NOMO-1 treated with dmso at 0.1 percent for 144 hours (cell line): ENCODE data around the gene BICDL1.

Source experiments
- DNase-seq: peaks from one replicate; lab custom pipeline; 2025; ENCODE audit not compliant: unreplicated experiment; lab: John Stamatoyannopoulos, UW

The BICDL1 gene

DNA sequence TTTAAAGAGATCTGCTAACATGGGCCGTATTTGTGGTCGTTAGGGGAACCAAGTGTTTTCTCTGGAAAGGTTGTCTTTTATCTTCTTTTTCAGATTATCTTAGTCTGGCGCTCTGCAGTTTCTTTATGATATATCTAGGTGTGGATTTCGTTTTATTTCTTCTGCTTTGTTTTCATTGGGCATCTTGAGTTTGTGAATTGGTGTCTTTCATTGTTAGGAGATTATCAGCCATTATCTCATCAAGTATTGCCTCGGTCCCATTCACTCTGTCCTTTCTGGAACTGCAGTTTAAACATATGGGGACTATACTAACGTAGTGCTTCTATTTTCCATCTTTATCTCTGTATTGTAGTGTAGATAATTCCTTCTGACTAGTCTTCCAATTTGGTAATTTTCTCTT lies 60.4 kb downstream of the BICDL1 start:
- DNase-seq = no peak

DNA sequence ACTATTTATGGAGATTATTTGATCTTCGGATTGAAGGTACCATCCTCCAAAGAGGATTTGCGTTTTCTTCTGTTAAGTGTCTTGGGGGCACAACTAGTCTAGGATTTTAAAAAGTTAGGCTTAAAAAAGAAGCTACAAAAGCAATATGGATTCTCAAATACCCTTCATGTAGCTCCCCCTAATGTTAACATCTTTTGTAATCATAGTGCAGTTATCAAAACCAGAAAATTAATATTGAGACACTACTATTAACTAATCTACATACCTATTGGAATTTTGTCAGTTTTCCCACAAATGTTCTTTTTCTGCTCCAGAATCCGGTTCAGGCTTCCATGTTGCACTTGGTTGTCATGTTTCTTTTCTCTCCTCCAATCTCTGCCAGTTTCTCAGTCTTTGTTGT lies 62.5 kb downstream of the BICDL1 start:
- no peak for DNase-seq

DNA sequence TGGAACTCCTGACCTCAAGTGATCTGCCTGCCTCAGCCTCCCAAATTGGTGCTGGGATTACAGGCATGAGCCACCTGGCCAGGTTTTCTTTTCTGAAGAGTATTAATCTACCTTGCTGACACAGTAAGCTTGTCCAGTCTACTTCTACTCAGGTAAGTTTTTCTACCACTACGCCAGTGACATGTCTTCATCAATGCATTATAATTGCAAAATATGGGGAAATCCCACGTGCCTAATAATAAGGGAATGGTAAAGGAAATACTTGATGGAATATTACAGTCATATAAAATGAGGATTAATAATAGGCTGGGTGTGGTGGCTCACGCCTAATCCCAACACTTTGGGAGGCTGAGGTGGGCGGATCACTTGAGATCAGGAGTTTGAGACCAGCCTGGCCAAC lies 65.3 kb downstream of the BICDL1 start:
- DNase-seq = no peak

DNA sequence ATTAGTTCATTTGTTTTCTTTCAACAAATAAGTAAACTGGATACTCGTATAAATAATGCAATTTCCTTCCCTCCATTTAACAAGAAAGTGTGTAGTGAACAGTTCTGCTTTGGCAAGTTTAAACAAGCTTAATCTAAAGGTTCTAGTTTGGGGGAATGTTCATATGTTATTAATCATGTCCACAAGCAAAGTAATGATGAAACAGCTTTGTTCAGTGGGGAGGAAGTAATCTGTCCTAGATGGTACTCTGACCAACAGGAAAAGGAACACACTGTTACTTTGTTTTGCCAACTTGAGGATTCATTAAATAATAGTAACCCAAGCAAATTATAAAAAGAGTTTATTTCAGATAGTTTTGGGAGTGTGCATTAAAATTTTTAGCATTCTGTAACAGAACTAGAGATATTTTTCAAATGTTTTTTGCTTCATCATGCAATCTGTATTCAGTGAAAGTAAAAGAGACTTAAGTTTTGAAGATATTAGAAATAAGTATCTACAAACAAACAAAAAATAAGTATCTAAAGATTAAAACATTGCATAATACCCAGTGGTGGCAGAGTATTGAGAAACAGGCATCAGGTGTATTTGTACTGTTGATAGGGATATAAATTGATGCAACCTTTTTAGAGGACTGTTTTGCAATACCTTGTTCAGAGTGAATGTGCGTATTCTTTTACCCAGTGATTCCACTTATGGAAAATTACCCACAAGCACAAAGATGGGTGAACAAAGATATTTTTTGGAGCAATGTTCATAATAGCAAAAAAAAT lies 66.4 kb downstream of the BICDL1 start:
- peak; percentile 4 for DNase-seq

DNA sequence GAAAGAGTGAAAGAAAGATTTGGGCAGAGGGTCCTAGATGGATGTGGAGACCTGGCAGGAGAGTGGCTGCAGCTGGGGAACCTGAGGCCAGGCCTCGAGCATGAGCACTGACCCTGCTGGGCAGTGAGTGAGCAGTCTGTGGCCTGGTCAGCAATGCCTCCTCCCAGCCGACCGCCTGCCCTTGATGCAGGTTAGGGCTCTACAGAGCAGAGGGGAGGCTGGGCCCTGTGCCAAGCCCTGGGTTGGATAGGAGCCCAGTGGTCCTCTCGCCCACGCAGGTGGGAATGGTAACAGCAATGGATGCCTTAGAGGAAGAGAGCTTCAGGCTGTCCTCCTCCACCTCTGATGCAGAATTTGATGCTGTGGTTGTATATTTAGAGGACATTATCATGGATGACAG lies 67.7 kb downstream of the BICDL1 start:
- DNase-seq = no peak

DNA sequence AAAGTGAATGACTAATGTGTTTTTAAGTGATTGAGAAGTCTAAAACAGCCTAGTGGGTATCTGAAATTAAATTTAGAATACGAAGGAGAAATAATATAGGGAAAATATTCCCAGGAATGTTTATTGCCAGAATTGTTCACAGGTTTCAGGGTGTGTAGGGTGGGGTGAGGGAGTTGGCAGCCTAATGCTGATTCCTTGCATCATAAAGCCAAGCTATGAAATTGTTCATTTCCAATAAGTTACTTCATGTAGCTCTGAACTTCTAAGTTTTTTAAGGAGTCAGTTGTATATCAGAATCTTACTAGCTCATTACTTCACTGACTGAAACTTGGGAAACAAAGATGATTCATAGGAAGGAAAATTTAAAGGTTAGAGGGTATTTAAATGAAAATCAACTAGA lies 71.2 kb downstream of the BICDL1 start:
- DNase-seq = no peak

DNA sequence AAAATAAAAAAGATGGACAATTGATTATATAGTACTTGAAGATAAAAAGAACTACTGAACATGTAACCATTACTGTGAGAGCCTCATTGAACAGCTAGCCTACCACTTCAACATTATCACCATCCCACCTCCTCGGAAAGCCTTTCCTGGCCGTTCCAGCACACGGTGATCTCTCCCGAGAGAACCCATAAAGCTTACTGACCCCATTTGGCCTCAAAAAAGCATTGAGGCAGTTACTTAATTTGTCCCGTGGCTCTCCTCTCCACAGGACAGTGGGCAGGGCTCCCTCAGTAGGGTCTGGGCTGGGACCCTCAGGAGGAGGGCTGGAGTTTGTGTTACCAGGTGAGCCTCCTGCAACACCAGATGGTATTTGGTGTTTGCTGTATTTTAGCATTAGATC lies 71.7 kb downstream of the BICDL1 start:
- no peak for DNase-seq

DNA sequence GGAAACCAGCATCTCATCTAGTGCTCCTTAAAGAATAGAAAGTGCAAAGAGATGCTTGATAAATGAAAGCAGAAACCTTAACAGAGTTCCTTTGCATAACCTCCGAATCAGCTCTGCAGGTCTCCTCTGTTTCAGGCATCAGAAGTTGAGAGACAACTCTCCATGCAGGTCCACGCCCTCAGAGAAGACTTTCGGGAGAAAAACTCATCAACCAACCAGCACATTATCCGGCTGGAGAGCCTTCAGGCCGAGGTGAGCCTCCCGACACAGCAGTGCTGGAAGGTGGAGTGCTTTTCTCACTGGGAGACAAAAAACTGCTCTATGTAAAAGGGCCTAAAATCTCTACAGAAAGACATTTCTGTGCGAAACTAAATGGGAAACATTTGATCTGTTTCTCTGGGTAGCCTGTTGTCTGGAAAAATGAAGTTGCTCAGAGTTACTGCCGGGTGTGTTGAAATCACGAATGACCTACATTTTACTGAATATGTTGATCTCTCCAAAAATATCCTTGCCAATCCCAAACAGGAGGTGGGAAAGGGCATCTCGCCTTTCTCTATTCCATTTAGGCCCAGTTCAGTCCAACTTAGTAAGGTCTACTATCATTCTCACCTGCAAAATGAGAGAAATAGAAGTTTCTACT lies 72.7 kb downstream of the BICDL1 start:
- DNase-seq = no peak

DNA sequence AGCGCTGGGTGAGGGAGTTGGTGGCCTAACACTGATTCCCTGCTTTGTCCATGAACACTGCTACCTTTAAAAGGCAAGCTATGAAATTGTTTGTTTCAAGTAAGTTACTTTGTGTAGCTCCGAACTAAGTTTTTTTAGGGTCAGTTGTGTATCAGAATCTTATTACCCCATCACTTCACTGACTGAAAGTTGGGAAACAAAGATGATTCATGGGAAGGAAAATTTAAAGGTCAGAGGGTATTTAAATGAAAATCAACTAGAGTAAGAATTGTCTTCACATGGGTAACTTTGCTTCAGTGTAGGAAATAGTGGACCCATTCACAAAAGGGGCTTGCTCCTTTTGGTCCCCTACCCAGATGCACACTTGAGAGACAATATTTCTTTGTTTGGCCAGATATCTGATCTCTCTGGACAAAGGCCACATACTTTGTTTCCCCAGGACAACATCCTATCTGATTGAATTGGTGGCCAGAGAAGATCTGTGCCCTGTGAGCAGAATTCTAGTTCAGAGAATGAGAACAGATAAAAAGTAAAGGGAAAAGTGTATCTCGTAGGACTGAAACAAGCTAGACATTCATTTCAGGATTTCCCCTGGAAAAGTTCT lies 74.0 kb downstream of the BICDL1 start:
- DNase-seq = no peak

DNA sequence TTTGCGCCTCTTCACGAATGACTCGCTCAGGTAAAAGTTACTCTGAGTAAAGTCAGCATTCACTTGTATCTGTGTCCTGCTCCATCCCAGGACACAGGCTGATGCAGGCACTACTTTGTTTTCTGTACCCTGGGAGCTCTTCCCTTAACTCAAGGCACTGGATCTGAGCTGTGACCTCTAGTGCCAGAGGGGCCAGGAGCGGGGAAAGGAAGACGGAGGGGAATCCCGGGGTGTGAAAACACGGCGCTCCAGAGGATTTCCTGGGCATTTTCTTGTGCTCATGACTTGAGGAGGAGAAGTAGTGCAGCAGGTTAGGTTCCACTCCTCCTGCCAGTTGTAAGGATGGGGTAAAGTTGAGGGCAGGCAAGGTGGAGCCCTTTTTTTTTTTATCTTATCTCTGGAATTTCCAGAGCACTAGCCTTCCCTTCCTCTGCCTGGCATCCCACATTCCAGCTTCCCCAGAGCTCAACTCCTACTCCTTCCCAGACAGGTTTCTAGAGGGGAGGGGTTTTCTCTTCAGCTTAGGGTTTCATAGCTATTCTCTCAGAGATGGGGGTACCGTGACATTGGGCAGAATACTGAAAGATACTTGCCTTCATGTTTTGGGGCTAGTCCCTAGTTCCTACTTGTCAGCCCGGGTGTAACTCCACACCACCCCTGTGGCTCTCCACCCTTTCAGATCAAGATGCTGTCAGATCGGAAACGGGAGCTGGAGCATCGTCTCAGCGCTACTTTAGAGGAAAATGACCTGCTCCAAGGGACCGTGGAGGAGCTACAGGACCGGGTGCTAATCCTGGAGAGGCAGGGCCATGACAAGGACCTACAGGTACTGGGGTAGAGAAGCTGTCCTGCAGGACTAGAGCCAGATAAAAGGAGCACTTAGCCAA lies 75.3 kb downstream of the BICDL1 start:
- DNase-seq = no peak

DNA sequence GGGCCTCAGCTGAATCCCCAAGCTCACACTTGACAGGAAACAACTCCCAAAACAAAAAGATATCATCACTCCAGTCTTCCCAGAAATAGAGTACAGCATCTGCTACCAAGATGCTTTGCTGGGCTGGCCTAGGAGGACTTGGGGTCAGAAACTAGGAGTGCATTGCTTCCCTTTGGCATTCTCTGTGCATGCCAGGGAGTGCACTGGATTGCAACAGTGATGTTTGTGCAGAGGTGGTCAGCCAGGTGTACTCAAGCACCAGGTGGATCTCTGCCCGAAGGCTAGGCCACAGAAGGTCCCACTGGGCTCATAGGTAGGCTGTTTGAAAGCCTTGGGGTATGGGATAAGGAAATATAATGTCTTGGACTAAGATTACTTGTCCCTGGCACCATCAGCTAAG lies 76.4 kb downstream of the BICDL1 start:
- DNase-seq = no peak

DNA sequence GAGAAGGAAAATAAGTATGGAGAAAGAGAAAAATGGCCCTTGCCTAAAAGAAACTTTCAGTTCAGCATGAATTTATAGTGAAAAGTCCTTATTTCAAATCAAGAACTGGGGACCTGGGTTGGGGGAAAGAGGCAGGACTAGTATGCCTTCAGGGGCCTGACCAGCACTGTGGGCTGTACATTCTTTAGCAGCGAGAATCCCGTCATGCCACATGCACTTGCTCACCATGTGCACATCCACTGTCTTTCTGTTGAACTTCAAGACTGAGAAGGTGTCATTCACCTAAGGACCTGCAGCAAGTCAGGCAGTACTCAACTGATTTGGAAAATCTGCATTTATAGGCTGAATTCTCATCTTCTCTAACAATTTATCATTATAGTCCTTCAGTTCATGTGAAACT lies 77.3 kb downstream of the BICDL1 start:
- no peak for DNase-seq

DNA sequence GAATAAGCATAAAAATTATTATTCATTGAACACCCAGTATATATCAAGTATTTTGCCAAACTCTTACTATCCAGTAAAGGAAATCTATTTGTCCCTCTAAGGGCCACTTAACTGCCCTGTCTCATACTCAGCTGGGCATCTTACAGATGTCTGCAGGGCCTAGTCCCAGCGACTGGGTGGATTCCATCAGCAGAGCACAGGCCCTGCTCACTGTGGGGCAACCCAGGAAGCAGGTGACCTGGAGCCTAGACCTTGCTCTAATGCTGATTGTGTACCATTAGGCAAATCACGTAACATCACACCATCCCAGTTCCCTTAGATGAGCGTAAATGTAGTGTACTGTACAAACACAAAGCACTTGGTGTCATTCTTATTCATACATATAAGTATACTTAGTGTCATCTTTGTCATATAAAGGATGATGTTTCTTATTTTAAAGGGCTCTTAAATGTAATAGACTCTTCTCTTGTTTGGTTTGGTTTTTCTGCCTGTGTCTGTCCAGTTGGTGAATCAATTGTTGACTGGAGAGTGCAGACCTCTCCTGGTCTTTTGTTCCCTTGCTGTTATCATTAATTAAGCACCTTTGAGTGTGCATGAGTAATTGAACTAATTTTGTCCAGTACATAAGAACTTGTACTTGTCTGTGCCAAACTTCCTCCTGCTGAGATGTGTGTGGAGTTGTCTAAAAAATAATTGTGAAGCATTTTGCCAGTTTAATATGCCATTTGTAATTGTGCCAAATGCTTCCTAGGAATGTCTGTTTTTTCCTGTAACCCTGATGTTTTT lies 78.2 kb downstream of the BICDL1 start:
- DNase-seq = no peak

DNA sequence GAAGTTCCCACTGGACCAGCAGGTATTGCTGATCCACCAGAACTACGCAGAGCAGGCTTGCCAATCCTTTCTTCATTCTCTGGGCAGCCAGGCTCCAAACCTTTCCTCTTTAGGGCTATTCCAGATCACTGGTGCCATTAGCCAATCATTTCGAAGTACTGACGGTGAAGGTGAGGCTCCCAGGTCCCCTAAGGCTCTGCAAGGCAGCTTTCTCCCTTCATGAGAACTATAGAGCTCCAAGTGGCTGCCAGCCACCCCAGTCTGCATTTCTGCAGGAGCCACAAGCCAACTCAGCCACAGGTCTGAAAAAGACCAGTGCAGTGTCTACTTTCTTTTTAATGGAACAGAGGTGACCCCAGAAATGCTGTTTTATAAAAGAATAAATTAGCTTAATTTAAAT lies 78.9 kb downstream of the BICDL1 start:
- DNase-seq = no peak

DNA sequence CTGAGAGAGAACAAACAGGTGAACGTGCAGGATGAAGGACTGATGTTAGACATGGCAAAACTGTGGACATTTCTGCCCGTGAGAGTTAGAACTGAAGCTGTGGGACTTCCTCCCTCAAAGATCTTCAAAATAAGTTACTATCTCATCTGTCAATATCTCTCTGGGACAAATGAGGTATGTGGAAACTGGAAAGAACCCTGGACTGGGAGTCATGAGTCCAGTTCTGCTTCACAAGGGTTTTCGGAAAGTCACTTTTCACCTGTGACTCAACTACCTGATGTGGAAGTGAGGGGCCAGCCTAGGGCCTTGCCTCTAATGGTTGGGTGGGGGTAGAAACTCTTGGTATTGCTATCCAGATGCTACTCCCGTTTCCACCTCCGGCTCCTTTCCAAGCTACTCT lies 80.2 kb downstream of the BICDL1 start:
- DNase-seq = no peak

DNA sequence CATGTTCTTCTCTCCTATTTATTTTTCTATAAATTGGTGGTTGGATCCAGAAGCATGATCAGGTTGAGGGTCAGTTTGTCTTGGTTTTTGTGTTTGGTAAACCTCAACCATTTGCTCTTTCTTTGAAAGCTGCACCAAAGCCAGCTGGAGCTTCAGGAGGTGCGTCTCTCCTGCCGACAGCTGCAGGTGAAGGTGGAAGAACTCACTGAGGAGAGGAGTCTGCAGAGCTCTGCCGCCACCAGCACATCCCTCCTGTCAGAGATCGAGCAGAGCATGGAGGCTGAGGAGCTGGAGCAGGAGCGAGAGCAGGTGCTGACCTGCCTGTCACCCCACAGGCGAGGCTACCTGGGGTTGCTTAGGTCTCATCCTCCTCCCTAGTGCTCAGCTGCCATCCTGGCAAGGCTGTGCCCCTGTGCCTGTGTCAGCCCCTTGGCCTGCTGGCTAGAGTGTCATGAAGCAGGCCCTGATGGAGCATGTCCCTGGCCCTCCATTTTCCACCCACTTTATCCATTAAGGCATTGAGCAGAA lies 82.5 kb downstream of the BICDL1 start:
- no peak for DNase-seq

DNA sequence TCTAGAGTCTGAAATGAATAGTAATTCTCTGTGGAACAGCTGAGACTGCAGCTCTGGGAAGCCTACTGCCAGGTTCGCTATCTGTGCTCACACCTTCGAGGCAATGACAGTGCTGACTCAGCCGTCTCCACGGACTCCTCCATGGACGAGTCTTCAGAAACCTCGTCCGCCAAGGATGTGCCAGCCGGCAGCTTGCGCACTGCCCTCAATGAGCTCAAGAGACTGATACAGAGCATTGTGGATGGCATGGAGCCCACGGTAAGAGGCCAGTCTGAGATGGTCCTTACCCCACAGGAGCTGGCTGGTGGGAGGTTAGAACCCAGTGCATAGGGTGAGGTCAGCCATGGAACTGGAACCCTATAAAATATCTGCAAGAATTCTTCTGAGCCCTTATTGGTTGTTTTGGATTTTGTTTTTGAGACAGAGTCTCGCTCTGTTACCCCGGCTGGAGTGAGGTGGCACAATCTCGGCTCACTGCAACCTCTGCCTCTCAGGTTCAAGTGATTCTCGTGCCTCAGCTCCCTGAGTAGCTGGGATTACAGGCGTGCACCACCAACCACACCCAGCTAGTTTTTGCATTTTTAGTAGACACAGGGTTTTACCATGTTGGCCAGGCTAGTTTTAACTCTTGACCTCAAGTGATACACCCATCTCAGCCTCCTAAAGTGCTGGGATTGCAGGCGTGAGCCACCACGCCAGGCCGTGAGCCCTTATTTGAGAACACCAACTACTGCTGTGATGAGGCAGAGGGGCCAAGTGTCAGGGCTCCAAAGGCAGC lies 83.6 kb downstream of the BICDL1 start:
- no peak for DNase-seq

DNA sequence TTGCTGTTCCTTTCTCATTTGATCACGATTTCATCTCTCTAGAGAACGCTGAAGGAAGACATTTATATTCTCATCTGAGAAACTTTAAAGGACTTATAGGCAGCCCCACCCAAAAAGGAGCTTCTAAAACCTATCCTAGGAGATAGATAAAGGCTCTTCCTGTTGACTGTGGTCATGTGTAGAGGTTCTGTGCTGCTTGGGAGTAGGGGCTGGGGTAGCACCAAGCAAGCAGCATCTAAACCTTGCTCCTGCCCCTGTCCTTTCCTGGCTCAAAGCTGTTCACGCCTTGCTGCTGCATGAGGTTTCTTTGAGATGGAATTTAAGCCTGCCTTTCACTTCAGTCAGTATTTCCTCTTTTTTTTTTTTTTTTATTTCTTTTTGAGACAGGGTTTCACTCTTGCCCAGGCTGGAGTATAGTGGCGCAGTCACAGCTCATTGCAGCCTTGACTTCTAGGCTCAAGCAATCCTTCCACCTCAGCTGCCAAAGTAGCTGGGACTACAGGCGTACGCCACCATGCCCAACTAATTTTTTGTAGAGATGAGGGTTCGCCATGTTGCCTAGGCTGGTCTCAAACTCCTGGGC lies 86.1 kb downstream of the BICDL1 start:
- no peak for DNase-seq

DNA sequence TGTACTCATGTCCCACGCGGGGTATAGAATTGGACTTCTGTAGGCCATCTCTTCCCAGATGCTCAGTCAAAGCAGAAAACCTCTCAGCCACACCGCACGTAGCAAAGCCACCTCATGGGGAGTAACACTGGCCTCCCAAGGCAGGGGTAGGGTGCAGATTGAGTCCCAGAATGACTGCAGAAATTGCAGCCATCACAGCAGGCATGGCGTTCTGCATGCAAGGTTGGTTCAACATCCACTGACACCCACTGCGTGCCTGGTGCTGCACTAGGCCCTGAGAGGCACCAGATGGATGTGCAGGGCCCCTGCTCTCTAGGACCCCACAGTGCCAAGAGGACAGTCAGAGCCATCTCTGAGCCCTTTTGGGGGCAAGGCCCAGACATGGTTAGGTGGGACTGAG lies 87.6 kb downstream of the BICDL1 start:
- DNase-seq = no peak
